Uterus (tissue), 4 donors: ENCODE data around the gene ADH1C. TPM values are rescaled to one million over a fixed set of nuclear protein-coding genes. Genes with fewer than 3 reads are reported as not detected.

ENCODE experiments used
- DNase-seq, 2 donors: peaks; one replicate each; pipeline ENCODE4 v3.0.0-alpha.2; 2019 to 2020
- H3K27ac ChIP-seq, 2 donors: fragments of 200-600 bp; sonication (generic); 1 replicate in 1 of 2; 2 replicates in 1 of 2; pipeline ENCODE4 v1.5.1; 2016 to 2018
- H3K27me3 ChIP-seq, 2 donors: fragments of 200-600 bp; sonication (generic); one replicate each; pipeline ENCODE4 v1.5.1; 2018 to 2019; ENCODE audit warnings: control low read depth in 1 of 2
- H3K36me3 ChIP-seq, 2 donors: fragments of 200-600 bp; sonication (generic); one replicate each; pipeline ENCODE4 v1.5.1; 2019; ENCODE audit warnings: control low read depth in 1 of 2
- H3K4me1 ChIP-seq, 2 donors: fragments of 200-600 bp; sonication (generic); one replicate each; pipeline ENCODE4 v1.5.1; 2018 to 2019; ENCODE audit warnings: control low read depth in 1 of 2
- H3K4me3 ChIP-seq, 2 donors: fragments of 200-600 bp; sonication (generic); 1 replicate in 1 of 2; 2 replicates in 1 of 2; pipeline ENCODE4 v1.5.1; 2018 to 2019; ENCODE audit warnings: mild to moderate bottlenecking in 1 of 2
- H3K9me3 ChIP-seq, 2 donors: fragments of 200-600 bp; sonication (generic); one replicate each; pipeline ENCODE4 v1.5.1; 2019; ENCODE audit warnings: control low read depth in 1 of 2
- CTCF ChIP-seq, 4 experiments: fragments of 200-600 bp in 2 of 4; fragments of 450-650 bp in 2 of 4; sonication (generic) in 2 of 4; IDR thresholded peaks; one replicate each; pipeline ENCODE4 v1.5.1; 2016 to 2019; ENCODE audit warnings: antibody characterized with exemption in 4 of 4, mild to moderate bottlenecking in 2 of 4, moderate library complexity in 1 of 4
- POLR2A ChIP-seq, 2 donors: fragments of 450-650 bp; IDR thresholded peaks; one replicate each; pipeline ENCODE4 v1.6.1; 2016; ENCODE audit warnings: antibody characterized with exemption in 2 of 2, mild to moderate bottlenecking in 1 of 2, moderate library complexity in 1 of 2
- intact Hi-C: fragments of 100-400 bp; cut with DNase I; formaldehyde crosslinking; loops from one replicate; pipeline ENCODE4 v1.15.1; 2023; ENCODE audit warnings: low total_unique reads
- total RNA-seq, 4 donors: library from RNA; depleted of rRNA in 3 of 4; stranded (reverse); fragments of >200 nt in 3 of 4; gene quantifications; one replicate each; pipeline versions ENCODE4 v1.1.0 to v1.2.4, GENCODE V29; 2014 to 2023
- donor health status: DM: yes; HTN: yes; CAD: no.

Gene ADH1C
- total RNA-seq, 4 donors from 2014 or later = 0.29 to 4.7 (median 2.3) TPM

GRCh38 chr4:99301376-99302164, 51.0 kb downstream of the ADH1C start:
- Histone ChIP-seq H3K27ac (peak overlapping the region; percentile 79 to 88), H3K36me3 (no peaks in the 10 kb centered on the region), H3K4me1 (no peaks in the 10 kb centered on the region), H3K27me3 (no peaks in the 10 kb centered on the region), H3K4me3 (no peak overlapping the region), H3K9me3 (no peaks in the 10 kb centered on the region)
- TF ChIP-seq POLR2A (IDR thresholded peaks at IDR 0.05) = no peak
- TF ChIP-seq CTCF (IDR thresholded peaks at IDR 0.05) = no peak
- intact Hi-C loops = no loop called here
- peak in 1 of 2 donors; percentile 22 for DNase-seq

- TF ChIP-seq POLR2A (IDR thresholded peaks at IDR 0.05) (no peak), CTCF (IDR thresholded peaks at IDR 0.05) (no peak)
- Histone ChIP-seq H3K4me1 (no peaks in the 10 kb centered on the region), H3K36me3 (no peaks in the 10 kb centered on the region), H3K27ac (peak overlapping the region; percentile 79 to 88), H3K27me3 (no peaks in the 10 kb centered on the region), H3K9me3 (no peaks in the 10 kb centered on the region), H3K4me3 (no peak overlapping the region)
- DNase-seq = peak; percentile 80 to 95
- intact Hi-C loops = no loop called here
Observed at GRCh38 chr4:99300934-99301333, 51.6 kb downstream of the ADH1C start.

- TF ChIP-seq CTCF (IDR thresholded peaks at IDR 0.05) (no peak), POLR2A (IDR thresholded peaks at IDR 0.05) (no peak)
- Histone ChIP-seq H3K27me3 (no peaks in the 10 kb centered on the region), H3K4me3 (no peak overlapping the region), H3K9me3 (no peaks in the 10 kb centered on the region), H3K36me3 (no peaks in the 10 kb centered on the region), H3K27ac (no peak overlapping the region), H3K4me1 (no peaks in the 10 kb centered on the region)
- intact Hi-C loops = no loop called here
- no peak for DNase-seq
Observed at GRCh38 chr4:99293357-99293756, 59.2 kb downstream of the ADH1C start.

GRCh38 chr4:99290848-99291786, 61.4 kb downstream of the ADH1C start, which contains the start of gene ADH1A:
ADH1A (minus strand) TSS chr4:99290985; CDS start chr4:99290914, 71 bp downstream.
- H3K27ac ChIP-seq = no peak within 1 kb of the TSS
- TF ChIP-seq POLR2A (IDR thresholded peaks at IDR 0.05) (no peak), CTCF (IDR thresholded peaks at IDR 0.05) (no peak)
- H3K4me1 ChIP-seq = no peaks in the 10 kb centered on the region
- intact Hi-C loops = no loop called here
- no peaks in the 10 kb centered on the region for H3K9me3 ChIP-seq
- no peak within 1 kb of the TSS for H3K4me3 ChIP-seq
- no peak for DNase-seq
- no peaks in the 10 kb centered on the region for H3K27me3 ChIP-seq
- H3K36me3 ChIP-seq = no peaks in the 10 kb centered on the region

Other genes with a start within 250 kb of the ADH1C start
- 1 to 10 TPM in 1 of 4 donors, not detected in 3; 3.2 TPM for gene ADH4, start 208.4 kb downstream of the ADH1C start, total RNA-seq
- gene ADH6, start 133.5 kb downstream of the ADH1C start, total RNA-seq = 1 to 10 TPM in 1 of 4 donors, not detected in 3; 3.4 TPM
- gene ADH1A, start 61.8 kb downstream of the ADH1C start, total RNA-seq = 1 to 10 TPM in 1 of 4 donors, under 1 TPM in 1, not detected in 2; 0.88 to 5.0 TPM
- gene ADH1B, start 31.3 kb downstream of the ADH1C start, total RNA-seq = 100 to 1,000 TPM in 3 of 4 donors, 1 to 10 TPM in 1; 6.7 to 703 (median 522) TPM
- gene ADH7, start 82.6 kb upstream of the ADH1C start, total RNA-seq = not detected
- not detected for gene C4orf17, start 158.3 kb upstream of the ADH1C start, total RNA-seq
- 10 to 100 TPM in 1 of 4 donors, 1 to 10 TPM in 1, under 1 TPM in 2; under 0.01 to 11.9 (median 2.1) TPM for gene TRMT10A, start 211.3 kb upstream of the ADH1C start, total RNA-seq
- under 1 TPM in 1 of 4 donors, not detected in 3; 0.14 TPM for gene MTTP, start 222.1 kb upstream of the ADH1C start, total RNA-seq